Measurements from ENCODE around the gene NCOA3.
"Not testable (repeated sequence)": the region's sequence is repeated elsewhere in the genome, so short reads cannot be mapped to it uniquely, and the experiment has no call there.

The NCOA3 gene

DNA sequence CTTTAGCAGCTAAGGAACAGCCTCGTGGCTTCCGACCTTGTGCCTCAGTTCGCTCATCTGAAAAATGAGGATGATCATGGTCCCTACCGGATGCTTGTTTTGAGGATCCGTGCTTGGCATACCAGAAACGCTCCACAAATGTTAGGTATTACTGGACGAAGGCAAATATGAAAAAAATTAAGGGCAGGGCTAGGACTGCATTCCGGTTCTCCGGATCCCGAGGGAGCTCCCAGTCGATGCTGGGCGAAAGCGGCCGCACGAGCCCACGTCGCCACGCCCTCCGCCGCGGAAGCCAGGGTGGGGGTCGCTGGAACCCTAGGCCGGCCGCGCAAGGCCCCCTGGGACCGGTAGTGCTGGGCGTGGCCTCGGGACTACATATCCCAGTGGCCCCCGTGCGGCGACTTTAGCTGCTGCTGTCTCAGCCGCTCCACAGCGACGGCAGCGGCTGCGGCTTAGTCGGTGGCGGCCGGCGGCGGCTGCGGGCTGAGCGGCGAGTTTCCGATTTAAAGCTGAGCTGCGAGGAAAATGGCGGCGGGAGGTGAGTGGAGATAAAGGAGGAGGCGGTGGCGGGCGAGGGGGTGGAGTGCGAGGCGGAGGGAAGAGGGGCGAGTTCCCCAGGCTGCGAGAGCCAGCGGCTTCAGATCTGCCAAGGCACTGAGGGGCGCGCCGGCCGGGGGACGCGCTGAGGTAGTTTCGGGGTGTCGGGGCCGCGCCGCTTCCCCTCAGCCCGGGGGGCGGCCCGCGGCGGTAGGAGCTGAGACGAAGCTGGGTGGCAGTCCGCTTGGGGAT, at the start of gene NCOA3:
Gene NCOA3 (plus strand): TSS at position 406 of the 789 bp plus-strand sequence. CDS start 120,361 bp downstream, outside the sequence.
- DNase-seq (ENCODE audit: low read depth in 2 of 2), result peak; percentile 95 to 97

DNA sequence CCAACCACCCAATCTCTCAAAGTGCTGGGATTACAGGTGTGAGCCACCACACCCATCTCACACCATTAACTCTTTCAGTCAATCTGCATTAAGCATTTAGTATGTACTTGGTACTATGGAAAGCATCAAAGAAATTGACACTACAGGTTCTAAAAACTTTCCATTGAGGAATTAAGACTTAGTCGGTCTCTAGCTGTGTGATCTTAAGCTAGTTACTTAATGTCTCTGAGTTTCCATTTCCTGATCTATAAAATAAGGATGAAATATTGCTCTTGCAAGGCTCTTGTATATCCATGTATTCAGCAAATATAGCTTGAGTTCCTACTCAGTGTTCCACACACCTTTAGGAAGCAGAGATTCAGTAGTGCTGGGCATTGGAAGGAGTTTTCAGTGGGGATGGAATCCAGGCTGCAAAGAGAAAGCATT, 48.9 kb upstream of the NCOA3 start:
- no peak for DNase-seq (ENCODE audit: low read depth in 2 of 2)

DNA sequence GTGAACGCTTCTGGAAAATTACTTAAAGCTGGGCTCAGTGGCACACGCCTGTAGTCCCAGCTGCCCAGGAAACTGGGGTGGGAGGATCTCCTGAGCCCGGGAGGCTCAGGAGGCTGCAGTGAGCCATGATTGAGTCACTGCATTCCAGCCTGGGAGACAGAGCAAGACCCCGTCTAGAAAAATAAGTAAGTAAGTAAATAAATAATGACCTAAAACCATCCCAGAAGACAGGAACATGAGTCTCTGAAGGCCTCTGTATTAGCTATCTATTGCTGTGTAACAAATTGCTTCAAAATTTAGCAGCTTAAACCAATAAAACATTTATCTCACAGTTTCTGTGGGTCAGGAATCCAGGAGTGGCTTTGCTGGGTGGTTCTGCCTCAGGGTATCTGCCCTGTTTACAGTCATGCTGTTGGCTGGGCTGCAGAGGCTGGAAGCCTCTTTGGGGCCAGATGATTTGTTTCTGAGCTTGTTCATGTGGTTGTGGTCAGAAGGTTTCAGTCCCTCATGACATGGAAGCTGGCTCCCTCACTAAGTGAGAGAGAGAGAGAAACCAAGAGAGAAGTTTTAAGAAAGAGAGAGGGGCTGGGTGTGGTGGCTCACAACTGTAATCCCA, 48.4 kb upstream of the NCOA3 start:
- DNase-seq (ENCODE audit: low read depth in 2 of 2), result peak; percentile 21 to 32

DNA sequence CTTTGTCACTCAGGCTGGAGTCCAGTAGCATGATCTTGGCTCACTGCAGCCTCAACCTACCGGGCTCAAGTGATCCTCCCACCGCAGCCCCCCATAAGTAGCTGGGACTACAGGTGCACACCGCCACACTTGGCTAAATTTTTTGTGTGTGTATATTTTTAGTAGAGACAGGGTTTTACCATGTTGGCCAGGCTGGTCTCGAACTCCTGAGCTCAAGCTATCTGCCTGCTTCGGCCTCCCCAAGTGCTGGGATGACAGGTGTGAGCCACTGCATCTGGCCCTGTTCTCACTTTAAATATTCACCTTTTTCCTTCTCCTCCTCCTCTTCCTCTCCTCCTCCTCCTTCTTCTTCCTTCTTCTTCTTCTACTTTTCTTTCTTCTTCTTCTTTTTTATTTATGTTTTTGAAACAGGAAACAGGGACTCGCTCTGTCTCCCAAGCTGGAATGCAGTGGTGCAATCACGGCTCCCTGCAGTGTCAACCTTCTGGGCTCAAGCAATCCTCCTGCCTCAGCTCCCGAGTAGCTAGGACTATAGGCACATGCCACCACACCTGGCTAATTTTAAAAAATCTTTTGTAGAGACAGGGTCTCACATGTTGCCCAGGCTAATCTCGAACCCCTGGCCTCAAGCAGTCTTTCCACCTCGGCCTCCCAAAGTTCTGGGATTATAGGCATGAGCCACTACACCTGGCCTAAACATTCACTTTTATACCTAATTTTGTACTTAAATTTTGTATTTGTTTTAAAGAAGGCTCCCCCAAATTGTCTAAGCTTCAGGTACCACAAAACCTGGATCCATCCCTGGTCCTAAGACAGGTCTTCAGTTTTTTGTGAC, 47.2 kb upstream of the NCOA3 start:
- DNase-seq (ENCODE audit: low read depth in 2 of 2), result no peak

DNA sequence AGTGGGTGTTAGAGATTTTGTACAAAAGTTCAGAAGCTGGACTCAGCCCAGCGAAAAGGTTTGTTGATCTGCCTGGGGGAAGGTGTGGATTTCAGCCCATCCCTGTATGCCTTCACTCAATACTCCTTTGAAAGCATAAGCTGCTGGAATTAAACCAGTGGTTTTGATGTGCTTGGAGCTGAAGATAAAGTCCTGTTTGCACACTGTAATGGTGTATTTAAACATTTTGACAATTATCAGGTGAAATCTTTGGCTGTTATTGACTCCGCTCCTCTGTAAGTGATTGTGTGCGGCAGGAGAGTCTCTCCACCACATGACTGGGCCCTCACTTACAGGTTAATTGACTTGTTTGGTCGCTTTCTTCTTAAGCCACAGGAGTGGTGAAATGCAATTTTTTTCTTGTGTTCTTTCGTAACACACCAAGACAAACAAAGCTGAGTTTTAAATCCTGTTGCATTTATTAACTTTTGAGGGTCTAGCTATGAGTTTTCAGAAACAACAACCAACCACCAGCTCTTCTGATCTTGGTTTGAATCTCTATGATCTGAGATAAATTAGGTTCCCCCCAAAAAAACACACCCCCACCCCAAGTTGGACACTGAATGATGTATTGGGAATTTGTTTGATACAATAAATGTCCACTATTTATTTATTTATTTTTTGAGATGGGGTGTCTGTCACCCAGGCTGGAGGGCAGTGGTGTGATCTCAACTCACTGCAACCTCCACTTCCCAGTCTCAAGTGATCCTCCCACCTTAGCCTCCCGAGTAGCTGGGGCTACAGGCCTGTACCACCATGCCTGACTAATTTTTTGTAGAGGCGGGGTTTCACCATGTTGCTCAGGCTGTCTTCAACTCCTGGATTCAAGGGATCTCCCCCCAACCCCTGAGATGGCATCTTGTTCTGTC, 46.3 kb upstream of the NCOA3 start:
- no peak for DNase-seq (ENCODE audit: low read depth in 2 of 2)

DNA sequence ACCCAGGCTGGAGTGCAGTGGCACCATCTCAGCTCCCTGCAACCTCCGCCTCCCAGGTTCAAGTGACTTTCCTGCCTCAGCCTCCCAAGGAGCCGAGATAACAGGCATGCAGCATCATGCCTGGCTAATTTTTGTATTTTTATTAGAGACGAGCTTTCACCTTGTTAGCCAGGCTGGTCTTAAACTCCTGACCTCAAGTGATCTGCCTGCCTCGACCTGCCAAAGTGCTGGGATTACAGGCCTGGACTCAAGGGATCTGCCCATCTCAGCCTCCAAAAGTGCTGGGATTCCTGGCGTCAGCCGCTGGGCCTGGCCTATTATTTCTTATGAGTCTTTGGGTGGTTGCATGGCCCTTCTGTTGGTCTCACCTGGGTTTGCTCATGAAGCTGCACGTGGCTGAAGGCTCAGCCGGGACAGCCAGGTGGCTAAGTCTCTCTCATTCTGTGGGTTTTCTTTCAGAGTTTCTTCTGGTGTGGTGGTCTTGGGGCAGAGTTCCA, 45.6 kb upstream of the NCOA3 start:
- DNase-seq (ENCODE audit: low read depth in 2 of 2), result no peak

DNA sequence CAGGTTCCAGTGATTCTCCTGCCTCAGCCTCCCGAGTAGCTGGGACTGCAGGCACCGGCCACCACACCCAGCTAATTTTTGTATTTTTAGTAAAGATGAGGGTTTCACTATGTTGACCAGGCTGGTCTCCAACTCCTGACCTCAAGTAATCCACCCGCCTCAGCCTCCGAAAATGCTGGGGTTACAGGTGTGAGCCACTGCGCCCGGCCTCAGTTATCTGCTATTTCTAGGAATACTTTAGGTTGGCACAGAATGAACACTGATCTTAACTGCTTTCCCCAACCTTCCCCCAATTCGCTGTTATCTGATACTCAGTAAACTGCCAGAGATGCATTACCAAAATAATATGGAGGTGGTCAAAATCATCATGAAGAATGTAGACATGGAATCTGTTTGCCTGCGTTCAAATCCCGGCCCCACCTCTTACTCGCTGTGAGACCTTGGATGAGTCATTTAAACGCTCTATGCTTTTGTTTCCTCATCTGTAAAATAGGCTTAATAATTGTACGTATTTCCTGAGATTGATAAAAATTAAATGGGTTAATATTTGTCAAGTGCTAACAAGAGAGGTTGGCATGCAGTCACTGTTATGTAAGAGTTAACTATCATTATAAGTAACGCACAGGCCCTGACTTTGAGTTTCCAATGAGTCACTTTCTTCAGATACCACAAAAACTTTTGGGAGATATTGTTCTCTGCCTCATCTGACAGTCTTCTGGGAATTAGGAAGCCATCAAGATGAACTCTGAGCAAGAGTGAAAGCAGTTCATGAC, 44.5 kb upstream of the NCOA3 start:
- no peak for DNase-seq (ENCODE audit: low read depth in 2 of 2)

DNA sequence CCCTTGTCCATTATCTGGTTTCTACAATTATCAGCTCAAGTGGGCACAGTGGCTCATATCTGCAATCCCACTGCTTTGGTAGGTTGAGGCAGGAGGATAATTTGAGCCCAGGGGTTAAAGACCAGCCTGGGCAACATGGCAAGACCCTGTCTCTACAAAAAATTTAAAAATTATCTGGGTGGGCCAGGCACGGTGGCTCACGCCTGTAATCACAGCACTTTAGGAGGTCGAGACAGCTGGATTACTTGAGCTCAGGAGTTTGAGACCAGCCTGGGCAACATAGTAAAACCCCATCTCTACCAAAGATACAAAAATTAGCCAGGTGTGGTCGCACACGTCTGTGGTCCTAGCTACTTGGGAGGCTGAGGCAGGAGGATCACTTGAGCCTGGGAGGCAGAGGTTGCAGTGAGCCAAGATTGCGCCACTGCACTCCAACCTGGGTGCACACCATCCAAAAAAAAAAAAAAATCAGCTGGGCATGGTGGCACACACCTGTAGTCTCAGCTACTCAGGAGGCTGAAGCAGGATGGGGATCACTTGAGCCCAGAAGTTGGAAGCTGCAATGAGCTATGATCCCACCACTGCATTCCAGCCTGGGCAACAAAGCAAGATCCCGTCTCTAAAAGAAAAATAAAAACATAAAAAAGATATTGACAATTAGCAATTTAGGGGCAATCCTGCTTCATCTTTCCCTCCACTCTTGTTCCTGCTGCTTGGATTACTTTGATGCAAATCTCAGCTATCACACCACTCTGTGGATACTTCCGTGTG, 43.2 kb upstream of the NCOA3 start:
- DNase-seq (ENCODE audit: low read depth in 2 of 2), result not testable (repeated sequence)

DNA sequence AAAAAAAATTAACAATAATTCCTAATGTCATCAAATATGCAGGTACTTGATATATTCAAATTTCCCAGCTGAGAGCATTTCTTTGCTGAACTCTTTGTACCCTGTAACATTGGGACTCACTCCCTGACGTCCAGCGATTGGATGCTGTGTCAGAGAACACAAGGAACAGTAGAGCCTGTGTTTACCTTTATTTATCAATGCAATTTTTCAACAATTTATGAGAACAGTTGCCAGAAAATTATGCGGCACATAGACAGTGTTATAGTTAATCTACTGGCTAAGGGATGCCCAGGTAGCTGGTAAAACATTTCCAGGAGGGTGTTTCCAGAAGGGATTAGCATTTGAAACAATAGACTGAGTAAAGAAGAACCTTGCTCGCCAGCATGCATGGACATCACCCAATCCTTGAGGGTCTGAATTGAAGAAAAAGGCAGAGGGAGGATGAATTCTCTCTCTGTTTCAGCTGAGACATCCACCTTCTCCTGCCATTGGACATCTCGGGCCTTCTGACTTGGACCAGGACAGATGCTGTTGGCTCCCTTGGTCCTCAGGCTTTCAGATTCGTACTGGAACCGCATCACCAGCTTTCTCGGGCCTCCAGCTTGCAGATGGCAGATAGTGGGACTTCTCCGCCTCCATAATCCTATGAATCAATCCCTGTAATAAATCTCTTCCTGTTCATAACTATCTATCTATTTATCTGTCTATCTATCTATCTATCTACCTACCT, 42.2 kb upstream of the NCOA3 start:
- no peak for DNase-seq (ENCODE audit: low read depth in 2 of 2)

DNA sequence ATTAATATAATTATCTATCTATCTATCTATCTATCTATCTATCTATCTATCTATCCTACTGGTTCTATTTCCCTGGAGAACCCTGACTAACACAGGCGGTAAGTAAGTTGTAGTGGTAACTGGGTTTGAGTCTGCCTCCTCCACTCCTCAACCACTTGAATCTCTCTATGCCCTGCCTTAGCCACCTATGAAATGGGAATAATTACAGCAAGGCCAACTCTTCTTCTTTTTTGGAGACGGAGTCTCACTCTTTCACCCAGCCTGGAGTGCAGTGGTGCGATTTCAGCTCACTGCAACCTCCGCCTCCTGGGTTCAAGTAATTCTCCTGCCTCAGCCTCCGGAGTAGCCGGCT, 41.0 kb upstream of the NCOA3 start:
- not testable (repeated sequence) for DNase-seq (ENCODE audit: low read depth in 2 of 2)

DNA sequence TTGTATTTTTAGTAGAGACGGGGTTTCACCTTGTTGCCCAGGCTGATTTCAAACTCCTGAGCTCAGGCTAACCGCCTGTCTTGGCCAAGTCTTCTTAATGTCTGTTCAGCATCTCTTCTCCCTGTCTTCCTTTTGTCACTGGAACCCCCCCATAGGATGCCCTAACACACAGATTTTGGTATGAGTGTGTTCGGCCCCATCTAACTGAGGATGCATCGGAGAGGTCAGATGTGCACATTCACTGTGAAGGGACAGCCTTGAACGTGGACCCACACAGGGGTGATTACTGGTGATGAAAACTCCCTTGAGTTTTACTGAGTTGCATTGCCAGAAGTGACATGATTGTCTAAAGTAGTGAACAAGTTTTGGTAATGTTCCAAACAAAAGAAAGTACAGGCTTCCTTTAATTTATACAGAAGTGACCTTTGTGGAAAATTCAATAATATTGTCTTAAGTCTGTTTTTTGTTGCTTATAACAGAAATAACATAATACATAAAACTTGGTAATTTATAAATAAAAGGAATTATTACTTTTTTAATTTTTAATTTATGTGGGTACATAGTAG, 40.5 kb upstream of the NCOA3 start:
- no peak for DNase-seq (ENCODE audit: low read depth in 2 of 2)

DNA sequence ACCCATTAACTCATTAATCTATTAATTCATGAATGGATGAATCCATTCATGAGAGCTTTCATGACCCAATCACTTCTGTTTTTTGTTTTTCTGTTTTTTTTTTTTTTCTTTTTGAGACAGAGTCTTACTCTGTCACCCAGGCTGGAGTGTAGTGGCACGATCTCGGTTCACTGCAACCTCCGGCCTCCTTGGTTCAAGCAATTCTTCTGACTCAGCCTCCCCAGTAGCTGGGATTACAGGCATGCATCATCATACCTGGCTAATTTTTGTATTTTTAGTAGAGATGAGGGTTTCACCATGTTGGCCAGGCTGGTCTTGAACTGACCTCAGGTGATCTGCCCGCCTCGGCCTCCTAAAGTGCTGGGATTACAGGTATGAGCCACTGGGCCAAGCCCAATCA, 39.8 kb upstream of the NCOA3 start:
- not testable (repeated sequence) for DNase-seq (ENCODE audit: low read depth in 2 of 2)

DNA sequence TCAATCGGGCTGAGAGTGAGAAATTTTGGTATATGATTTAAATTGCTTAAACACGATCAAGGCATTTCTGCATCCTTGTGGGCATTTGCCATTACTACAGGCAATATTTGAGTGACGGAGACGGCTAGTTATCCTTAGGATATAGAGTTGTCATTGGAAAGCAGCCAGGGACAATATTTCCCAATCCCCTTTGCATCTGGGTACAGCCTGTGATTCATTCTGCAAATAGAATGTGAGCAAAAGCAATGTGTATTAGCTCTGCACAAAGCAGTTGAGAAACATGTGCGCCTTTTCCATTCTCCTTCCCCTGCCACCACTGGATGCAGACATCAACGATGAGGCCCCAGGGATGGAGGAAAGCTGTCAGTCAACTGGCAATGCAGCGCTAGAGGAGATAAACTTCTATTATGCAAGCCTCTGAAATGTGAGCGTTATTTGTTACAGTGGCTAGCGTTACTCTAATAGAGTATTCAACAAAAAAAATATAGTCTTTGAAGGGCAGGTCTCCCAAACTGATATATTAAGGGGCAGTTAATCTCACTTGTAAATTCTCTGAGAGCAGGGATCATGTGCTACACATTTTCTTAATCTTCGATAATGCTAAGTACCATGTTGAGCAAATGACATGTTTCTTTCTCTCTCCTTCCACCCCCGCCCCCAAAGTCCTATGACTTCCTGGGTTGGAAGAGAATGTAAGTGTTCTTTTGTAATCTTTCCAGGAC, 37.1 kb upstream of the NCOA3 start:
- no peak for DNase-seq (ENCODE audit: low read depth in 2 of 2)

DNA sequence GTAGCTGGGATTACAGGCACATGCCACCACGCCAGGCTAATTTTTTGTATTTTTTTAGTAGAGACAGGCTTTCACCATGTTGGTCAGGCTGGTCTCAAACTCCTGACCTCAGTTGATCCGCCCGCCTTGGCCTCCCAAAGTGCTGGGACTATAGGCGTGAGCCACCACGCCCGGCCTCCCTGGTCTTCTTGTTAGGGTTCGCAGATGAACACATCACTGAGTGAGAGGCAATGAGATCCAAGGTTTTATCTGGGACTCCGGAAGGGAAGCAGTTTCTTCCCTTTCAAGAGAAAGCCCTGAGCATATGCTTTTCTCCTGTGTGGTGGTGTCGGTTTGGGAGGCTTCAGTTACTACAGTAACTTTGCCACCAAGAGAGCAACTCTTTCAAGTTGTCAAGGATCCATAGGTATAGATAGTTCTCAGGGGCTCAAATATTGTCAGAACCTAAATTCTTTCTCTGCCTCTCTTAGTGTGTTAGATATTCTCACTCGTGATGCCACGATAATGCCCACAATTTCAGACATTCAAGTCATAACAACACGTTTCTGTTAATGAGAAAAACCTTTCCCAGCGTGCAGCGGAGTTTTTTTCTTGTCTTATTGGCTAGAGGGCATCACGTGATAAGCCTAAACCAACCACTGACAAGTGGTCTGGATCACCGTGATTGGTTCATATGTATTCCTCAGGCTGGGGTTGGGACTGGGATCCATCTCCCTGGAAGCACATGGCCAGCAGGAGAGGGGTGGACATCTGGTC, 36.2 kb upstream of the NCOA3 start:
- DNase-seq (ENCODE audit: low read depth in 2 of 2), result no peak

DNA sequence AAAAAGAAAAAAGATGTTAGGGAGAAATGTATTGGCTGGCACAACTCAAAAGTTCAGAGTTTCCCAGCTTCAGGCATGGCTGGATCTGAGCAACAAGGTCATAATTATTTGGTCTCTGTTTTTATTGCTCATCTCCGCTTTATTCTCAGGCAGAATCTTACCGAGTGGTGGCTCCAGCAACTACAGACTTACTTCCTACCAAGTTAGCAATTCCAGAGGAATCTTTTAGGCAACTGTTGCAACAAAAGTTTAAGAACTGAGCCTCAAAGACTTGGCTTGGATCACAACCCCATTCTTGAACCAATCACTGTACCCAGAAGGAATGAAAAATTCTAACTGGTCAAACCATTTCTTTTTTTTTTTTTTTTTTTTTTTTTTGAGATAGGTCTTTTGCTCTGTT, 35.5 kb upstream of the NCOA3 start:
- DNase-seq (ENCODE audit: low read depth in 2 of 2), result no peak

DNA sequence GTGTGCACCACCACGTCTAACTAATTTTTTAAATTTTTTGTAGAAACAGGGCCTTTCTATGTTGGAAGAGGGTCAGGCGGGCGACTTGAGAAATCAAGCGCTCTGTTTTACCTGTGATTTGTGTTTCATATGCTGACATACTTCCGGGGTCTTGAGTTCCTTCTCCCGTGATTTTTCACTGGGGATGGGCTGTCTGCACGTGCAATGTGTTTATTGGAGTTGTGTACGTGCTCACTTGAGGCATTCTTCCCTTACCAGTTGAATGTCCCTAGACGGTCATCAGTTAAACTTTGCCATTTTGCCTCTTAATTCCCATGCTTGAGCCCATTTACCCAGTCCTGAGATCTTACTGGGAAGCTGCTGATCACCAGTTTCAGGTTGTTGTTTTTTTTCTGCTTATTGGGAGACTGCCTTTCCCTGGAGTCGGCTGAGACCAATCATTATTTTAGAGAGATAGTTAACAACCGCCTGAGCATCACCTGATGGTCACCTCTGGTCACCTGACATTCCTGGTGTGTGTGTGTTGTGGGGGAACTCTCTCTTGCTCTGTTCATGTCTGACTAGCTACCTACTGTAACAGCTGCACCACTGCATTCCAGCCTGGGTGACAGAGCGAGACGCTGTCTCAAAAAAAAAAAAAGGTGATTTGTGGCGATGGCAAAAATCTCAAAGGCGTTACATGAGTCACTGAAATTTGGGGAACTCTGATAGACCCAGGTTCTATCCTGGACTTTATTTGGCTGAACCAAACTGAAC, 34.8 kb upstream of the NCOA3 start:
- no peak for DNase-seq (ENCODE audit: low read depth in 2 of 2)
